Breast epithelium (tissue), 3 donors: Measurements from ENCODE around the gene TIMM29.

Source experiments
- CTCF ChIP-seq, 3 donors: fragments of 450-650 bp; IDR thresholded peaks; one replicate each; pipeline ENCODE4 v1.5.1; 2016 to 2017; ENCODE audit warnings: antibody characterized with exemption in 3 of 3, mild to moderate bottlenecking in 3 of 3, moderate library complexity in 3 of 3
- POLR2A ChIP-seq: fragments of 450-650 bp; IDR thresholded peaks from one replicate; pipeline ENCODE4 v1.6.1; 2016; ENCODE audit warnings: antibody characterized with exemption, mild to moderate bottlenecking, moderate library complexity
- POLR2AphosphoS5 ChIP-seq, 3 donors: sonication (generic); formaldehyde crosslinking; IDR thresholded peaks; one replicate each; pipeline ENCODE4 v1.6.1; 2017; ENCODE audit warnings: antibody characterized with exemption in 3 of 3

GRCh38 chr19:10920288-10920655 is 8.3 kb upstream of the TIMM29 start:
- TF ChIP-seq CTCF (IDR thresholded peaks at IDR 0.05) = no peak
- no peak for TF ChIP-seq POLR2A
- TF ChIP-seq POLR2AphosphoS5 (IDR thresholded peaks at IDR 0.05) = no peak
